HG02623 (cell line): ENCODE measurements around the gene RELA.
"Not testable (repeated sequence)": the region's sequence is repeated elsewhere in the genome, so short reads cannot be mapped to it uniquely, and the experiment has no call there.

Source experiments
- ATAC-seq: cut with Tn5 transposase; IDR thresholded peaks from one replicate; pipeline ENCODE4 v1.9.1; 2021; ENCODE audit warnings: moderate library complexity; ENCODE audit not compliant: unreplicated experiment

The RELA gene

DNA sequence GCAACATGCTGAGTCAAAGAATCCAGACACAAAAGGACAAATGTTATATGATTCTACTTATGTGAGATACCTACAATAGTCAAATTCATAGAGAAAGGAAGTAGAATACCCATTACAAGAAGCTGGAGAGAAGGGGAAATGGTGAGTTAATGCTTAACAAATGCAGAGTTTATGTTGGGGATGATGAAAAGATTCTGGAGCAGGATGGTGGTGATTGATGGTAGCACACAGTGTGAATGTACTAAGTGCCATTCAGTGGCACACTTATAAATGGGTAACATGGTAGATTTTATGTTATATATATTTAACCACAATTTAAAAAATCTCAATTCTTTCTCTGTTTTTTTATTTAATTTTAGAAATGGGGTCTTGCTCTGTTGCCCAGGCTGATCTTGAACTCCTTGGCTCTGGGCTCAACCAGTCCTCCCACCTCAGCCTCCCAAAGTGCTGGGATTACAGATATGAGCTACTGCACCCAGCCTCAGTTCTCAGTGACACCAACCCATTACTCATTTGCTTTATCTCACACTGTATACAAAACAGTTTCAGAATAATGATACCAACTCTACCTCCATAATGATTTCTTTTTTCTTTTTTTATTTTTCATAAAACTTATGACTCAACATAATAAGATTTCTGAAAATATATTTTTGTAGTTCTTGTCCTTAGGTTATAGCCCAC is 9.6 kb upstream of the RELA start:
- ATAC-seq, result no peak

DNA sequence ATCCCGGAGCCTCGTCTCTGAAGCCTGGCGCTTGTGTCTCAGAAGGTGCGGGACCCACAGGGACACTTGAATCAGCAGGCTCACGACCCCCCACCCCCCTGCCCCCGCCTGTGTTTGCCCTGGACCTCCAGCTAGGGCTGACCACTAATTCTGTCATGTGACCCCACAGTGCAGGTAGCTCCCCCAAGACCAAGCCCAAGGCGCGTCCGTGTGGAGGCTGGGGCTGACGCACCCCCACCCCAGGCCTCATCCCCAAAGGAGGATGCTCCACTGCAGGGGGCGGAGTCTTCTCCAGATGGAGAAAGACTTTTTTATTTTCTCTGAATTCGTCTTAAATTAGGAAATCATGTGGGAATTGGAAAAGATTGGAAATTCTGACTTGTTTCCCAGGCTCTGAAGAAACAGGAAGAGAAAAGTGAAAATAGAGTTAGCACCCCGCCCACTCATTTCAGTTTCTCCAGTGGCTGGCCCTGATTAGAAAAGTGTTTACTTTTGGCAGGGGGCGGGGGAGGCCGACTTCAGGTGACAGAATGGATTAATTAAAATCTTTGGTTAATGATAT is 1.0 kb upstream of the RELA start:
- no peak for ATAC-seq

DNA sequence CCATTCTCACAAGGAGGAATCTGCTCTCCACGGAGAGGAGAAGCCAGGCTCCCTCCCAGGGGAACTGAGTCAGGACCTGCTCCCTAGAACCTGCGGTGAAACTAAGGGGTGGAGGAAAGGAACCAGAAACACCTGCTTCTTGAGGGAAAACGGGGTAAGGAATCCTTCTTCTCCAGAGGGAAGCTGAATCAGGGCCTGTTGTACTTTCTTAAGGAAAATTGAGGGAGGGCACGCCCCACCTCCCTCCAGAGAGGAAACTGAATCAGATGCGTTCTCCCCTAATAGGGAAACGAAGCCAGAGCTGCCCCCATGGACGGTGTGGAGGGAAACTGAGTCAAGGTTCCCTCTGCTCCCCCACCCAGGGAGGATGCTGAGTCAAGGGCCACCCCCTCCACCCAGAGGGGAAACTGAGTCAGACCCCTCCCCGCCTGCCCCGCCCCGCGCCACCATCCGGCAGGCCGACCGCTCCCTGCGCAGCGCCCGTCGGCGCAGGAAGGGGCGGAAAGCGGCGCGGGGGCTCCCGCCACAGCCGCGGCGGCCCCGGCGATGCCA is 393 bp downstream of the RELA start:
- peak; percentile 22 for ATAC-seq

DNA sequence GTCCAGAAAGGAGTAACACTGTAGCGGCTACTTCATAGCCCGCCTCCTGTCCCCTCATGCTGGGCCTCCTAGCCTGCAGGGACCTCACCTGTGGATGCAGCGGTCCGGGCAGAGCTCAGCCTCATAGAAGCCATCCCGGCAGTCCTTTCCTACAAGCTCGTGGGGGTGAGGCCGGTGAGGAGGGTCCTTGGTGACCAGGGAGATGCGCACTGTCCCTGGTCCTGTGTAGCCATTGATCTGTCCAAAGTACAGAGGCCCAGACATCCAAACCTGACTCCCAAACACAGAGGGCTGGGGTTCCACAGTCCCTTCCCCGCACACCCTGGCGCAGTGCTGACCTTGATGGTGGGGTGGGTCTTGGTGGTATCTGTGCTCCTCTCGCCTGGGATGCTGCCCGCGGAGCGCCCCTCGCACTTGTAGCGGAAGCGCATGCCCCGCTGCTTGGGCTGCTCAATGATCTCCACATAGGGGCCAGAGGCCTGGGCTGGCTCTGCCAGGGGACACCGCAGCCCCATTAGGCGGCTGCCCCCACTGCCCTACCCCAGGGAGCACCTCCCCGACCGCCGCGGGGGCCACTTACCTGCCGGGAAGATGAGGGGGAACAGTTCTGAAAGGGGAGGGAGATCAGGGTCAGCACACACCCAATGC is 993 bp downstream of the RELA start:
- ATAC-seq, result no peak

DNA sequence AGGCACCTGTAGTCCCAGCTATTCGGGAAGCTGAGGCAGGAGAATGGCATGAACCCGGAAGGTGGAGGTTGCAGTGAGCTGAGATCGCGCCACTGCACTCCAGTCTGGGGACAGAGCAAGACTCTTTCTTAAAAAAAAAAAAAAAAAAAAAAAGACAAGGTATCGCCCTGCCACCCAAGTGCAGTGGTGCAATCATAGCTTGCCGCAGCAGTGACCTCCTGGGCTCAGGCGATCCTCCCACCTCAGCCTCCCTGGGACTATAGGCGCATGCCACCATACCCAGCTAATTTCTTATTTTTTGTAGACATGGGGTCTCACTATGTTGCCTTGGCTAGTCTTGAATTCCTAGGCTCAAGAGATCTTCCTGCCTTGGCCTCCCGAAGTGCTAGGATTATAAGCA is 1.8 kb downstream of the RELA start:
- not testable (repeated sequence) for ATAC-seq

DNA sequence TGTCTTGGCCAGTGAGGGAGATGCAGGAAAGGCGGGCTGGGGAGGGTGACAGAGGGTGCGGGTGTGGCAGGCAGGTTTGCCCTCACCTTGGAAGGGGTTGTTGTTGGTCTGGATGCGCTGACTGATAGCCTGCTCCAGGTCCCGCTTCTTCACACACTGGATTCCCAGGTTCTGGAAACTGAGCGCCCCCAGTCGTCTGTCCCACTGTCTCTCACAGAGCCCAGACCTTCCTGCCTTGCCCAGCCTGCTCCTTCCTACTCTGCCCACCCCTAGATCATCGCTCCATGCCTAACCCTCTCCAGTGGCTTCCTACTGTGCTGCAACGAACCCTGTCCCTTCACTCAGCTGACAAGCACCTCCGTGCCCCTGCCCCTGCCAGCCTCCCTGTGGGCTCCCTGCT is 2.7 kb downstream of the RELA start:
- ATAC-seq, result no peak

DNA sequence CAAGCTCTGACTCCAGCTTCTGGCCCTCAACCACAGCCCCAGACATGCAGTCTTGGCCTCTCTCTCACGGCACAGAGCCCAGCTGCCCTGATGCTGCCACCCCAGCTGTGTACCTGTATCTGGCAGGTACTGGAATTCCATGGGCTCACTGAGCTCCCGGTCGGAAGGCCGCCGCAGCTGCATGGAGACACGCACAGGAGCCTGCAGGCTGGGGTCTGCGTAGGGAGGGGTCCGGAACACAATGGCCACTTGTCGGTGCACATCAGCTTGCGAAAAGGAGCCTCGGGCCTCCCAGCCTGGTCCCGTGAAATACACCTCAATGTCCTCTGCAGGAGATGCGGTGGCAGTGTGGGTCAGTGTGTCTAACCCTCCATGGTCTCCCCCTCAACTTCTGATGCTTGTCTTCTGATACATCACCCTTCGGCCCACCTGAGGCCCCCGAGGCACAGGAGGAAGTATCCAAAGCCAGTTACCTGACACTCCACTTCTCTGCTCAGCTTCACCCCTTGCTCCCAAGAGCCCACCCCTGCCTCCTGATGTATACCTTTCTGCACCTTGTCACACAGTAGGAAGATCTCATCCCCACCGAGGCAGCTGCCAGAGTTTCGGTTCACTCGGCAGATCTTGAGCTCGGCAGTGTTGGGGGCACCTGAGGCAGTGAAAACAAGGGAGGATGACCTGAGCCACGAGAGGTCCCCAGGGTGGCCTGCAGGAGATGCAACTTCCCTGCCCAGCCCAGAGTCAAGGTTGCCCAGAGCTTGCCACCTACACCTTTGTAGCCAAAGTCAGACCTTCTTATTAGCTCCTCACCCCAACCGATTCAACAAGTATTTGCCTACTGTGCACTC is 4.3 kb downstream of the RELA start:
- no peak for ATAC-seq

DNA sequence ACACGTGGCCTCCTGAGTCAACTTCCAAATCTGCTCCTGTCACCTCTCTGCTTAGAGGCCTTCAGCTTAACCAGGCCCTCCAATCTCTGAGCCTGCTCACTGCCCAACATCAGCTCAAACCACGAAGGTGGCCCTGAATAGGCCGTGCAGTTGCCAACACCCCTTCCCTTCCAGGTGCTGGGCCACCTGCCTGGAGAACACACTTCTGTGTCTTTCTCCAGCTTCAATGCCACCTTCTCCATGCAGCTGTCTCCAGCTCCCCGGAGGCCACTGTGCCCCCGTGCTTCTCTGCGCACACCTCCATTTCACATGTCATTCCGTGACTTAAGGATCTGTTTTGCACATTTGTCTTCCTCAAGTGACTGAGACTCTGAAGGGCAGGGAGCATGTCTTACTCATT is 5.3 kb downstream of the RELA start:
- ATAC-seq, result no peak

DNA sequence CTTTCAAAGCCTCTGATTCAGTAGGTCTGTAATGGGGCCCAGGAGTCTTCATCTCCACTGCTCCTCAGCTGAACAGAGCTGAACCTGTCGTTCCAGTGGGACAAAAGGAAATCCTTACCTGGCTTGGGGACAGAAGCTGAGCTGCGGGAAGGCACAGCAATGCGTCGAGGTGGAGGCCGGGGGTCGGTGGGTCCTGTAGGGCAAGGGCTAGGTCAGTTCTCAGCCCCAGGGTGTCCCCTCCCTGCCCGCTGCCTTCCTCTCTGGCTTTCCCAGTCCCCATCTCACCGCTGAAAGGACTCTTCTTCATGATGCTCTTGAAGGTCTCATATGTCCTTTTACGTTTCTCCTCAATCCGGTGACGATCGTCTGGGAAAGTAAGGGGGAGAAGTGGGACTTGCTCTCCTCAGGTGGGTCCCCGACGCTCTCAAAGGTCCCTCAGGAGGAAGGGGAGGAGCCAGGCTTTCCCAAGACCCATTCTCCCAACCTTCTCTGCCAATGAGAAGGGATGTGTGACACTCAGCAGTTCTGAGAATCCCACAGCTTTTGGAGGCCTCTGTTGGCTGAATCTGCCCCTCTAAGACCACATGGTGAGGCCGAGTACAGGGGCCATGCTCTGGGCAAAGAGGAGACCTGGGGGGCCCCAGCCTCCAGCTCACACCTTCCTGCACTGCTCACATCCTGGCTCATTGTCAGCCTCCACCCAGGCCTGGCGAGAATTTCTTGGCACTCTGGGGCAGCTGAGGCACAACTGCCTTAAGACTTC is 7.0 kb downstream of the RELA start:
- no peak for ATAC-seq

DNA sequence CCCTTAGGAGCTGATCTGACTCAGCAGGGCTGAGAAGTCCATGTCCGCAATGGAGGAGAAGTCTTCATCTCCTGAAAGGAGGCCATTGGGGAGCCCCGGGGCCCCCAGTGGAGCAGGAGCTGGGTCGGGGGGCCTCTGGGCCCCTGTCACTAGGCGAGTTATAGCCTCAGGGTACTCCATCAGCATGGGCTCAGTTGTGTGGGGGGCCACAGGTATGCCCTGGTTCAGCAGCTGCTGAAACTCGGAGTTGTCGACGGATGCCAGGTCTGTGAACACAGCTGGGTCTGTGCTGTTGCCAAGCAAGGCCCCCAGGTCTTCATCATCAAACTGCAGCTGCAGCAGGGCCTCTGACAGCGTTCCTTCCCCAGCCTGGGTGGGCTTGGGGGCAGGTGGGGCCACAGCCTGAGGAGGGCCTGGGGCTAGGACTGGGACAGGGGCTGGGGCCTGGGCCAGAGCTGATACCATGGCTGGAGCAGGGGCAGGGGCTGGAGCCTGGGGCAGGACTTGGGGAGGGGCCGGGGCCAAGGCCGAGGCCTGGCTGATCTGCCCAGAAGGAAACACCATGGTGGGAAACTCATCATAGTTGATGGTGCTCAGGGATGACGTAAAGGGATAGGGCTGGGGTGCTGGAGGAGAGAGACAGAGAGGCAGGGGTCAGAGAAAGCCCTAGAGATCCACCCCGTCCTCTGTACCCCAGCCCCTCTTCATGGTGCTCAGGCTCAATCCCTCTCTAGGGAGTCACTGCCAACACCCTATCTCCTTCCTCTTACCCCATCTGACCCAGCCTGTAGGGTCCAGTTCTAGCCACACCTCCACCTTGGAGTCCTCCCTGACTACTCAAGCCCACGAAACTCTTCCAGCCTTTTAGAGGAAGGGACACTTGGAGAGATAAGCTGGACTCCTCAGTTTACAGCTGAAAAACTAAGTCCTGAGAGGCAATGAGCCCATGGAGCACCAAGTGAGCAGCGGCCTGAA is 8.1 kb downstream of the RELA start:
- no peak for ATAC-seq

DNA sequence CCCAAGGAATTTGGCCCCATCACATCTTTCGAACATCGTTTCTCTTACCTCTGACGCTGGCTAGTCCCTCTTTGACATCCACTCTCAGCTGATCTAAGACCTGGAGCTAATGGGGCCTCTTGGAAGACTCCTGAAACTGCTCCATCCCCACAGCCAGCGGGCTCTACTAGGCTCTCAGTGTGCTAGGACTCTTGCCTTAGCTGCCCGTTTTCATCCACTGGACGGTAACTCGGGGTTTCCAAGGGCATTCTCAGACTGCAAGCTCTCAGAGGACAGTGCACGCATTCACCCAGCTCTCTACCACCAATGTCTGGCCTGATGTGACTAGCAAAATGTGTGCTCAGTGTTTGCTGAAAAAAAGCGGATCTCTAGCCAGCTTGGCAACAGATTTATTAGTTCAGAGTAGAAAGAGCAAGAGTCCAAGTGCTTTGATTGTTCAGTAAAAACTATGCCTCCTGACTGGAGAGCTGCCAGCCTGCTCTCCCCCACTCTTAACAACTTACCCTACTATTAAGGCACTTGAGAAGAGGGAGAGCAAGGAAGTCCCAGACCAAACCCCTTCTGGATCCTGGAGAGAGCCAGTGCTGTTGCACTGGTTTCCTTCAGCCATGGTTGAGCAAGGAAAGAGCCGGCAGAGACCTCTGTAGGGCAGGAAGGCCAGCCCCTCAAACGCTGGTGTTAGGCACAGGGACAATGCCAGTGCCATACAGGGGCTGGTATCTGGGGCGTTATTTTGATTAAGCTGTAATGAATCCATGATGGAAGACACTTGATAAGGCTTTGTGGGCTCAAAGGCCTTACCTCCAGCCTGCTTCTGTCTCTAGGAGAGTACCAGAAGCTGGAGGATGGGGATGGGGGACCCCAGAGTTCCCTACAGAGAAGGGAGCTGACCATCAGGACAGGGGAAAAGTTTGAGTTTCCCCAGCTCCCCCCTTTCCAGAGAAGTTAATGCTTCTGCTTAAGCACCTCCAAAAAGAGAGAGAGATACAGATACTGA is 9.2 kb downstream of the RELA start:
- no peak for ATAC-seq

DNA sequence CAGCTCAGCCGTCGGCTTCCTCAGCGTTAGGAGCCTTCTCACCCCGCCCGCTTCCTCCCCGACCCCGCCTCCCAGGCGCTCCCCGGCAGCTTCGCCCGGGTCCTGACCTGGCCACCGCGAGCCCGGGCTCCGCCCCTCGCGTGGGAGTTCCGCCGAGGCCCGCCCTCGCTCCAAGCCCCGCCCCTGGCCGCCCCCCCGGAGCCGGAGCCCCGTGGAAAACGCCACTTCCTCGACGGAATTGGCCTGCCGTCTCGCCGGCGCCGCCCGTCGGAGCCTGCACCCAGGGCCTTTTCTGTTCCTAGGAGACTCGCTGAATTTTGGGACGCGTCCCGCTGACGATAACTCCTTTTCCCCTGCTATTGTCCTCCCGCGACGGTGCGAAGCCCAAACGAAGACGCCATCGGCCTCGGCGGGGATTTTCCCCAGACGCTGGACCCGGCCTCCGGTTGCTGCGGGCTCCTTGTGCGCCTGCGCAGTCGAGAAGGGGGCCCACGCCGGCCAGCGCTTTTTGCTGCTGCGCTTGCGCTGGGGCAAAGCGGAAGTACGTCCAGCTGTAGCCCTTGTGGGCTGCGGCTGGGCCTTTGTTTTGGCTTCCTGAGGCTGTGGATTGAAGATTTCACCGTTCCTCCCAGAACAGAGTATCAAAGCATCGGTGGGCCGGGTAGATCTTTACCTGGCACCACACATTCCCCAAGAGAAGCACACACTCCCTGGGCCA is 10.0 kb downstream of the RELA start:
- peak; percentile 75 for ATAC-seq

DNA sequence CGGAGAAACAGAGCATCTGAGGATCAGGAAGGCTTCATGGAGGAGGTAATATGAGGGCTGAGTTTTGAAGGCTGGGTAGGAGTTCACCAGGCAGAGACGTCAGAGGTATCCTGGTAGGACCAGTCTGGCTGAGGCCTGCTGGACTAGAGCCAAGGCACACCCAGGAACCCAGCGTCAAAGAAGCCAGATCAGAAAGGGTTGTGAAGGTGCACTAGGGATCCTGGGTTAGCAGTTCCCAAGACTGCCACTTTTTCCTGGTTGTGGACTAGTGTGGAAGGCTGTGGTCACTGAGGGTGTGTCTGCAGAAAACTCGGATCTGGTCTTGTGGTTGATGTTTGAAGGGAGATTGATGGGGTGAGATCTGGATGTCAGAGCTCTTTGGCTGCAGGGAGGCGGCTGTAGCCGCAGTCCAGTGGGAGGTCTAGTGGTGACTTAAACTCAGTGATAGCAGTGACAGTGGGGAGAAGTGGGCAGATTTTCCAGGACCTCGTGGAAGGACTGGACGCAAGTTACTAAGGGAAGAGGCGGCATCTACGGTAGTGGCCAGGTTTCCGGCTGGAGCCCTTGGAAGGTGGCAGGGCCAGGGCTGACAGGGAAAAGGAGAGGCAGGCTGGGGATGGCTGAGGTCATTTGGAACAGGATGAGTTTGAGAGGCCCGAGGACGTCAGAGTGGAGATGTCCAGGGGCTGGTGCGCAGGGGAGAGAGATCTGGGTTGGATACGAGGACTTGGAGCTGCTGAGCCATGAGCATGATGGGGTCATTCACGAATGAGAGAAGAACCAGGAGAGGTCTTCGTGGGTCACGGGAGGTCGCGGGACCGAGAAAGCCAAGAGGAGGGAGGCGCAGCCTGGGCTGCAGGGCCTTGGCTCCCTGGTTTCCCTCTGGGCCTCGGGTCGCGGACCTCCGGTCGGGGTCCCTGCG is 10.9 kb downstream of the RELA start:
- ATAC-seq, result no peak

DNA sequence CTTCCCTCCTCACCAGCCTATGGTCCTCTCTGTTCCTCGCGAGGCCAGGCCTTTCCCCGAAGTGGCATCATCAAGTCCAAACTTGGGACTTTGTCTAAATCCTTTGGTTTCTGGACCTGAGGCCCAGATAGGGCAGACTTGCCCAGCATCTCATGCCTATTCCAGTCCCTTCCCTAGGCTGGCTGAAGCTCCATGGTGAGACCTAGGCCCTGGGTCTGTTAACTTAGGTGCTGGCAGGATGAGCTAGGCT is 11.5 kb downstream of the RELA start:
- no peak for ATAC-seq

DNA sequence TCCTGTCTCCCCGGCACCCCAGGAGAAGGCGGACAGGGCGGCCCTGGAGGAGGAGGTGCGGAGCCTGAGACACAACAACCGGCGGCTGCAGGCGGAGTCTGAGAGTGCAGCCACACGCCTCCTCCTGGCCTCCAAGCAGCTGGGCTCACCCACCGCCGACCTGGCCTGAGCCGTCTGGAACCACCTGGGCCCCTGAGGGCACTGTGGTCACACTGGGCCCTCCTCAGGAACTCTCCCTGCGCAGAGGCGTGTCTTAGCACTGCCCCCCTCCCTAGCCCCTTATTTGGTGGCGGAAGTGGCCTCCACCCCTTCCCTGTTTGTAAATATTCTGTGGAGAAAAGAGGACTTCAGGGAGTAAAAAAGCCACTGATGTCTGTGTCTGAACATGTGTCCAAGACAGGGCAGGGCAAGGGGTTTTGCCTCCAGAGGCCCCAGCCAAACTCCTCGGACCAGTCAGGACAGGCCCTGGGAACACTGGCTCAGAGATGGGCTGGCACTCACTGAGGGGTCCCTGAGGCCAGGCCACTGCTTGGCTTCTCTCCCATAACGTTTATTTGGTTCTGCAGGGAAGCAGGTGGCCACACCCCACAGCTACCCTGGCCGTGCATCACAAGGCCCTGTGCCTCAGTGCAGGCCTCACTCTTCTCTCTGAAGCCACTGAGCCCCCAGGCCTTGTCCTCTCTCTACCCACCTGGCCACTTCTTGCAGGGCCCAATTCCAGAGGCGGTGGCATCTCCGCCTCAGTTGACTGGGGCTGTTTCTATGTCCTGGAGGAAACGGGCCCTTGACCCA is 12.0 kb downstream of the RELA start:
- no peak for ATAC-seq
